Measurements from ENCODE around the gene CFAP77.

The CFAP77 gene

DNA sequence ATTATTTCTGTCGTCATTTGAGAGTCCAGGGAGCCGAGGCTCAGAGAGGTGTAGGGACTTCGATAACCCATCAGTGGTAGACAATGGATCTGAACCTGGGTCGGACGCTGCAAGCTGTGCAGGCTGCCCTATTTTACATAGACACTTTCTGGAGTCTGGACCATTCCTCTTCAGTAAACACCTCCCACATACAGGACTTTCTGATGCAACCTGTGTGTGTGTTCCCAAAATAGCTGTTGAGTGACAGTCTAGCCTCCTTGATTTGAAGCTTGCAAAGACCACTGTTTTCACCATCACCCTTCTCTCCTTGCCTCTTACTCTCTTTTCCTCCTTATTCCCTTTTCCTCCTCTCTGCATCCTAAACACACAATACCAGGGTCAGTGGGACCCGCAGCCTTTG, 30.7 kb downstream of the CFAP77 start:
- no peak overlapping the region for H3K4me3 ChIP-seq (ENCODE audit: low read depth, low read length)
- H3K27ac ChIP-seq (ENCODE audit: extremely low read depth, low read depth, low read length): no peak overlapping the region
- H3K4me1 ChIP-seq (ENCODE audit: control insufficient read depth, insufficient read depth, low read length): no peaks in the 10 kb centered on the region
- H3K9me3 ChIP-seq (ENCODE audit: control insufficient read depth, insufficient read depth, low read depth, low read length): no peaks in the 10 kb centered on the region
- no peaks in the 10 kb centered on the region for H3K36me3 ChIP-seq (ENCODE audit: control insufficient read depth in 2 of 2, insufficient read depth in 1 of 2, low read length in 2 of 2)
- ChIA-PET CTCF (interaction anchor here (0.6 to 2.7 kb wide), 3 partner anchors 11 to 67 kb away, joined by 3 to 9 read pairs (median 7); no protein-coding TSS in a partner anchor), POLR2A (no interaction called here)
- TF ChIP-seq ZNF48 (tag by site-specific recombination; IDR thresholded peaks at IDR 0.05) (no peak), ZNF423 (tag by site-specific recombination; IDR thresholded peaks at IDR 0.05) (no peak), ZXDB (tag by site-specific recombination; IDR thresholded peaks at IDR 0.05) (no peak), ZBTB26 (tag by site-specific recombination; optimal IDR thresholded peaks at IDR 0.05) (no peak), ZNF660 (tag by site-specific recombination; IDR thresholded peaks at IDR 0.05) (no peak), ZNF155 (tag by site-specific recombination; IDR thresholded peaks at IDR 0.05) (no peak), ZNF398 (tag by site-specific recombination; IDR thresholded peaks at IDR 0.05) (no peak), SETDB1 (IDR thresholded peaks at IDR 0.05; ENCODE audit: insufficient read length, low read length) (no peak), CTCF (tag by site-specific recombination; IDR thresholded peaks at IDR 0.05) (no peak), KLF8 (tag by site-specific recombination; IDR thresholded peaks at IDR 0.05) (no peak)

DNA sequence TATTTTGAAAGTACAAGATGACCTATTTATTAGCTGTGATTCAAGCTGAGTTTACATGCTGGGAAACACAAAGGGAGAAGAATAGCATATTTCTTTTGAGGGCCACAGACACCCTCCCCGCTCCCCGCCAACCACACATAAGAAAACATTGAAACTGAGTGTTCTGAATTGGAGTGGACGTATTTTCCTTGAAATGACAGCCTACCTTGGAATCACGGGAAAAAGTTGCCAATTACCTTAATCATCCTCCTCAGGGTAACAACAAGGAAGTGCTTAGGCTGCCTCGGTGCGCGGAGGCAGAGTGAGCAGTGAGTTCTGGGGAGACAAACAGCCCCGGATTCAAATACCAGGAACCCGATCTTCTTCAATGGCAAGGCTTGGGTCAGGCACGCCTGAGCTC, 31.4 kb downstream of the CFAP77 start:
- Histone ChIP-seq H3K36me3 (ENCODE audit: control insufficient read depth in 2 of 2, insufficient read depth in 1 of 2, low read length in 2 of 2) (no peaks in the 10 kb centered on the region), H3K4me3 (ENCODE audit: low read depth, low read length) (no peak overlapping the region), H3K9me3 (ENCODE audit: control insufficient read depth, insufficient read depth, low read depth, low read length) (no peaks in the 10 kb centered on the region), H3K4me1 (ENCODE audit: control insufficient read depth, insufficient read depth, low read length) (no peaks in the 10 kb centered on the region), H3K27ac (ENCODE audit: extremely low read depth, low read depth, low read length) (no peak overlapping the region)
- CTCF ChIA-PET: interaction anchor here (2.2 to 2.7 kb wide), 2 partner anchors 28 to 66 kb away, joined by 7 to 9 read pairs; no protein-coding TSS in a partner anchor
- POLR2A ChIA-PET: no interaction called here
- TF ChIP-seq RBAK (tag by site-specific recombination; IDR thresholded peaks at IDR 0.05) (no peak), HOXD13 (CRISPR knock-in tag; IDR thresholded peaks at IDR 0.05; ENCODE audit: borderline replicate concordance) (no peak), ZNF596 (tag by site-specific recombination; IDR thresholded peaks at IDR 0.05) (no peak)

DNA sequence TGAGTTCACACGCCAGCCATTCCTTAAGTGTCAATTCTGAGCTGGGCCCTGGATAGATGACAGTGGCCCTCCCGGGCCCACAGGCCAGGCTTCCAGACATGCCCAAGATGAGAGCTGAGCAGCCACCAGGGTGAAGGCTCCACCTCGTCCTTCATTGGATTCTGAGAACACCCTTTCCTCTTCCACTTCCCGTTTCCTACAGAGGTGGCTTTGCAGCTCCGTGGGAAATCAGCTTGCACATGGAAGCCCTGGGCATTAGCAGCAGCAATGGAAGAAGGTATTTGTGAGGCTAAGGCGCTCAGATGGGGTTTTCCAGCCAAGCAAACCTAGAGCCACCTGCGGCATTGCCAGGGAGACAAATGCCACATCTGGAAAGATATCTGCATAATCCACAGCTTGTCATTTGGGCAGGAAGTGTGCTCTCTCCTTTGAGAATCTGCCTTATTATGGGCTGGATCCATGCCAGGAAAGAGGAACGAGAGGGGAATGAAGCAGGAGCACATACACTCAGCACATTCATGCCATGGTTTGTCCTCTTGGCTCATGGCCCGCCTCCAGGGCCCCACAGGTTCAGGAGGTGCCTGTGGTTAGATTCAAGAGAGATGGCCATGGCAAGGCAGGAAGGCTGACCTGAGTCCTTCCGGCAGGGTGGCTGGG, 34.1 kb downstream of the CFAP77 start:
- POLR2A ChIA-PET: no interaction called here
- H3K9me3 ChIP-seq (ENCODE audit: control insufficient read depth, insufficient read depth, low read depth, low read length): no peaks in the 10 kb centered on the region
- no peak overlapping the region for H3K4me3 ChIP-seq (ENCODE audit: low read depth, low read length)
- TF ChIP-seq ZNF211 (tag by site-specific recombination; IDR thresholded peaks at IDR 0.05; ENCODE audit: low read depth) (no peak), SCRT2 (tag by site-specific recombination; IDR thresholded peaks at IDR 0.05) (peak; percentile 57)
- H3K36me3 ChIP-seq (ENCODE audit: control insufficient read depth in 2 of 2, insufficient read depth in 1 of 2, low read length in 2 of 2): no peaks in the 10 kb centered on the region
- CTCF ChIA-PET: no interaction called here
- H3K27ac ChIP-seq (ENCODE audit: extremely low read depth, low read depth, low read length): no peak overlapping the region
- H3K4me1 ChIP-seq (ENCODE audit: control insufficient read depth, insufficient read depth, low read length): no peaks in the 10 kb centered on the region
